Ovary (tissue), 3 donors: ENCODE measurements around the gene SNAP23.

ENCODE experiments used
- POLR2A ChIP-seq: fragments of 450-650 bp; IDR thresholded peaks from one replicate; pipeline ENCODE4 v1.6.1; 2017; ENCODE audit warnings: antibody characterized with exemption, mild to moderate bottlenecking, moderate library complexity
- TF ChIP-seq, protein P1 (sequence below), 3 donors: fragments of 450-650 bp in 2 of 3; fragments of 200-600 bp in 1 of 3; IDR thresholded peaks; one replicate each; pipeline versions ENCODE4 v1.5.1 to v1.8.0; 2016 to 2022; ENCODE audit warnings: antibody characterized with exemption in 3 of 3, mild to moderate bottlenecking in 1 of 3
- donor health status: DM: no; HTN: no; CAD: no.

- TF ChIP-seq, protein P1, sequence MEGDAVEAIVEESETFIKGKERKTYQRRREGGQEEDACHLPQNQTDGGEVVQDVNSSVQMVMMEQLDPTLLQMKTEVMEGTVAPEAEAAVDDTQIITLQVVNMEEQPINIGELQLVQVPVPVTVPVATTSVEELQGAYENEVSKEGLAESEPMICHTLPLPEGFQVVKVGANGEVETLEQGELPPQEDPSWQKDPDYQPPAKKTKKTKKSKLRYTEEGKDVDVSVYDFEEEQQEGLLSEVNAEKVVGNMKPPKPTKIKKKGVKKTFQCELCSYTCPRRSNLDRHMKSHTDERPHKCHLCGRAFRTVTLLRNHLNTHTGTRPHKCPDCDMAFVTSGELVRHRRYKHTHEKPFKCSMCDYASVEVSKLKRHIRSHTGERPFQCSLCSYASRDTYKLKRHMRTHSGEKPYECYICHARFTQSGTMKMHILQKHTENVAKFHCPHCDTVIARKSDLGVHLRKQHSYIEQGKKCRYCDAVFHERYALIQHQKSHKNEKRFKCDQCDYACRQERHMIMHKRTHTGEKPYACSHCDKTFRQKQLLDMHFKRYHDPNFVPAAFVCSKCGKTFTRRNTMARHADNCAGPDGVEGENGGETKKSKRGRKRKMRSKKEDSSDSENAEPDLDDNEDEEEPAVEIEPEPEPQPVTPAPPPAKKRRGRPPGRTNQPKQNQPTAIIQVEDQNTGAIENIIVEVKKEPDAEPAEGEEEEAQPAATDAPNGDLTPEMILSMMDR (IDR thresholded peaks at IDR 0.05), result no peak
- TF ChIP-seq POLR2A, result no peak
These were observed 15.0 kb downstream of the SNAP23 start for GRCh38 chr15:42510258-42511006.
